EL (cell line): ENCODE results near the gene BHLHE23.

Experiments used
- DNase-seq: peaks from one replicate; pipeline ENCODE4 v3.0.0-alpha.2; 2016

The BHLHE23 gene

DNA sequence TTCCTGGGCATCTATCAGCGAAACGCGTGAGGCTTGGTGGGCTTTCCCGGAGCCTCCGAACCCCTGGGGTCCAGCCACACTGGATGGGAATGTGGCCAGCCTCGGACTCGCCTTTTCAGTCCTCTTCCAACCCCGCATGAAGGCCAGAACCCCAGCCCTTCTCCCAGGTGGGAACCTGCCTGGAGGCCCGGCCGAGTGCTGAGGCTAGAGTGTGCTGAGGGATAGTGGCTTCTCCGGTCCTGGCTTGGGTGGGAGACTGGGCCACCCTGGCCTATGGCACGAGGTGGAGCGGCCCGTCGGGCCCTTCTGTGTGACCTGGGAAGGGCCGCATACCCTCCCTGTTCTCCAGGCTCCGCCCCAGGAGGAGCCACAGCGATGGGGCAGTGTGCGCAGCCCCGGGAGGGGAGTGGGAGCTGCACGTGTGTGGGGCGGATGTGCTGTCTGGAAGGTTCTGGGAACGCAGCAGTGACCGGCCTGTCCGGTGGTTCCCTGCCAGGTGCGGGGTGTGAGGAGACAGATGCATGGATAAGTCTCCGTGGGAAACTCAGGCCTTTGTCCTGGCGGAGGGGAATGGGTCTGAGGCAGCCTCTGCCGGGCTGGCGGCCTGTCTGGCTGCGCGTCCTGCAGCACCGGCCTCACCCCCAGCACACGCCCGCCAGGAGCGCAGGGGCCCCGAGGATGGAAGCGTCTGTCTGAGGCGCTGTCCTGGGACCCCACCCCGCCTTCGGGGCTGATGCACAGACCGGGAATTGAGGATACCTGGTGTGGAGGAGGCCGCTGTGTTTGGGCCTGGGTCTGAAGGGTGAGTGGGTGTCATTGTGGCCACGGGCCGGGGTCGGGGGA is 1.1 kb upstream of the BHLHE23 start:
- no peak for DNase-seq

DNA sequence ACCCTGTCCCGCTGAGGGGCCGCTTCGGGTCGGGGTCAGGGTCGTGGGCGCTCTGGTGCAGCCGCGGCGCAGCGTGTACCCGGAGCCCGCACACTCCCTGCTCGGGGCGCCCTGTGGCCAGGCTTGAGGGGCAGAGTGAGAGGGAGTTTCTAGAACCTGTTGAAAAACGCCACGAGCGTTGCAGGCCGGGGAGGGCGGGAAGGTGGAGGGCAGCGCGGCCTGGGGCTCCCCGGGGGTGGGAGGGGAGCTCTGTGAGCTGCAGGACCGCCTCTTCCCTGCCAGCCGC is 539 bp upstream of the BHLHE23 start:
- no peak for DNase-seq

GRCh38 chr20:63005862-63006539 is 763 bp downstream of the BHLHE23 start:
- no peak for DNase-seq

DNA sequence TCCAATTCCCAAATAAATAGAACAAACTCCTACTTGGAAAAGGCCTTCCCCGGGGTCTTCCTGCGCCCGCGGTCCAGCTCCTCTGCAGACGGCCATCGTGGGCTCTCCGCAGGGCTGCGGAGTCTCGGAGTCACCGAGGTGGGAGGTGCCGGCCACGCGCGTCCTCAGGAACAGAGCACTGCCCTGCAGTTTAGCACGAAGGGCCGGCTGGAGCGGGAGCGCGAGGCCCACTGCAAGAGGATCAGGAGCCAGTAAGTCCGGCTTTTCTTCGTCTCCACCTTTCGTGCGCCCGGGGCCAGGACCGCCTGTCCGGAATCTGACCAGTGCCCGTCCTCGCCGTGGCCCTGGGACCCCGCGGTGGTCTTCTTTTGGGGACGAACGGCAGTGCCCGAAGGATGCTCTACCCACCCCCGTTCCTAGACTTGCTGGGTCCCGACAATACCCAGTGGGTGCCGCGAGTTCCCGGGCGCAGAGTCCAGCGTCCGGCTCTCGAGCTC is 1.4 kb downstream of the BHLHE23 start:
- DNase-seq = no peak

DNA sequence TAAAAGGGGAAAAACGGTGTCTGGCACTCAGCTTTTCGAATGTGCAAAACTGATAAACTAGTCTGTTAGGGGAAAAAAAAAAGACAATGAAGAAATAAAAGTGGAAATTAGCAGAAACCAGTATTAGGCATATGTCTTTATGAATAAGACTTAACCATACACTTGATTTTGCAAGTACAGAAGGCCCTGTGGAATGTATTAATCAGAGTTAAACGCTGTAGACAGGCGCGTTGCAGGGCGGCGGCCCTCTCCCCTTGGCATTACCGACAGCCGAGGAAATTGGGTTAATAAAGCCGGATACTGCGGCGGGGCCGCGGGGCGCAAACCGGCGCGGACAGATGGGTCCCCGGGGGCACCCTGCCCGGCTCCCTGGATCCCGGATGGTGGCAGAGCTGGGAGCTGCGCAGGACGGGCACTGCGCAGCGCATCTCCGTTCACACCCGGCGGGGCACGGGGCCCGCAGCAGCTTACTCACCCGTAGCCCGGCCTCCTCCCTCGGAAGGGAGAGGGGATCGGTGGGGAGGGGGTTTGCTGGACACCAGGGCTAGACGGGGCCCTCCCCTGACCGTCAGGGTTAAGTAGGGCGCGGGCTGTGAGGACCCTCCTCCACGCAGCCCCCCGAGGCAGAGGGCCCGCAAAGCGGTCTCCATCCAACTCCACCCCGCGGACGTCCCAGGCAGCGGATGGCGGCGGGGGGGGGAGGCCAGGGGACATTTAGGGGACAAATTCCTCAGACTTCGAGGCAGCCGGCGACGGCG is 2.0 kb downstream of the BHLHE23 start:
- DNase-seq = no peak

GRCh38 chr20:63003546-63003945 is 3.2 kb downstream of the BHLHE23 start:
- no peak for DNase-seq

DNA sequence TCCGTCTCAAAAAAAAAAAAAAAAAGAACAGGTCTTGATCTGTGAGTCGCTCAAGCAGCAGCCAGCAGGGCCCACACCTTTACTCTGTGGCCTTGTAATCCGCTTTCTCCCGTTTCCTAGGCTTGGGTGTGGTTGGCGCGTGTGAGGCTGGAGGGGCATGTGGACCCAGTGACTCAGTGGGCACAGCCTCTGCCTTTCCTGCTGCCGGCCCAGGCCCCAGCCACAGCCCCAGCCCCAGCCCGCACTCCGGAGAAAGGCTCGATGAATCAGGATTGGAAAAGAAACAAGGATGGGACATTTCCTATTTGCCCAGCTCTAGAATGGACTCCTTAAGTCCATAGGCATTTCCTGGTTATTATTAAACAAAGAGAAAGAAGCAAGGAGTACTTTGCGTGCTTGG is 4.3 kb downstream of the BHLHE23 start:
- no peak for DNase-seq

DNA sequence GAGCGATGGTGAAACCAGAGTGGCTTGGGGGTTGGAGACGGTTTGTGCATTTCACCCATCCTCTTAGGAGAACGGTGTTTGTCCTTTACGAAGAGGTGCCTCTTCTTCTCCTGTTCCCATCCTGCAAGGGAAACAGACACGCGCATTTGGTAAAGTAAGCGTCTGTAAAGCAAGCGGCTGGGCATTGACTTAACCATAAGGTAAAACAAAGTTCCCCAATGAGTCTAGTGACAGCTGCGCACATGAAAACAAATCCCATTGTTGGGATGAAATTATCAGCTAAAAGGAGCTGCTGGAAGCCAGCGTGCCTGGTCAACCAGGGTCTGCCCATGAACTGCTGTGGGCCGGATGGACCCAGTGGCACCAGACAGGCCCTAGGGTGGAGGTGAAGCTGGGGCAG is 5.8 kb downstream of the BHLHE23 start:
- DNase-seq = no peak

DNA sequence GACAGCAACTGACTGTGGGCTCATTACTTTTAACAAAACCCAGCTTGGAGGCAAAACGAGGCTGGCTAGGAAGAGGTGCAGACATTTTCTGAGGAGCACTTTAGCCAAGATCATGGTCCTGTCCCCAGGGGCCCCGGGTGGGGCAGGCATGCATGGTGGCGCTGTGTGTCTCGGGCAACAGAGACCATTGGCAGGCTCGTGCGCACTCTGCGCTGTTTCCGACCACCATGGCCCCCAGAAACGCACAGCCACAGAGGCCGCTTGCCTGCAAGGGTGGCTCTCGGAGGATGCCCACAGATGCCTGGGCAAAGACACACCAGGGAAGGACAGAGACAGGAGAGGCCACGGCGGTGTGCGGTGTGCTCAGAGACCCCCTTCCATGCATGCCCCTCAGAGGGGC is 6.7 kb downstream of the BHLHE23 start:
- no peak for DNase-seq

GRCh38 chr20:62999580-62999979 is 7.2 kb downstream of the BHLHE23 start:
- DNase-seq = no peak

GRCh38 chr20:62998449-62998848 is 8.3 kb downstream of the BHLHE23 start:
- no peak for DNase-seq

- no peak for DNase-seq
Observed at GRCh38 chr20:62997417-62998035, 9.2 kb downstream of the BHLHE23 start.

DNA sequence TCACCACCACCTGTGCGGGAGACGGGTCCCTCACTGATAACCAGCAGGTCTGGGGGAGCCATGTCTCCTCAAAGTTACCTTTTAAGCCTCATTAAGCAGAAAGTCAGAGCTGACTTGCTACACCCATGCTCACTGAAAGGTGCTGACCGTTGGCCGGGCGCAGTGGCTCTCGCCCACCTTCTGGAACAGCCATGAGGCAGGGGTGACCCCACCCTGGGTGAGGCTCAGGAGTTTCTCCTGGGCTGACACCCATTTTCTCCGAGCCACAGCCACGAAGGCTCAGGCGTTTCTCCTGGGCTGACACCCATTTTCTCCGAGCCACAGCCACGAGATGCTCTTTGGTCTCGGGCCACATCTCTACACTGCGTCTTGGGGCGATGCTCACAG is 10.2 kb downstream of the BHLHE23 start:
- no peak for DNase-seq

DNA sequence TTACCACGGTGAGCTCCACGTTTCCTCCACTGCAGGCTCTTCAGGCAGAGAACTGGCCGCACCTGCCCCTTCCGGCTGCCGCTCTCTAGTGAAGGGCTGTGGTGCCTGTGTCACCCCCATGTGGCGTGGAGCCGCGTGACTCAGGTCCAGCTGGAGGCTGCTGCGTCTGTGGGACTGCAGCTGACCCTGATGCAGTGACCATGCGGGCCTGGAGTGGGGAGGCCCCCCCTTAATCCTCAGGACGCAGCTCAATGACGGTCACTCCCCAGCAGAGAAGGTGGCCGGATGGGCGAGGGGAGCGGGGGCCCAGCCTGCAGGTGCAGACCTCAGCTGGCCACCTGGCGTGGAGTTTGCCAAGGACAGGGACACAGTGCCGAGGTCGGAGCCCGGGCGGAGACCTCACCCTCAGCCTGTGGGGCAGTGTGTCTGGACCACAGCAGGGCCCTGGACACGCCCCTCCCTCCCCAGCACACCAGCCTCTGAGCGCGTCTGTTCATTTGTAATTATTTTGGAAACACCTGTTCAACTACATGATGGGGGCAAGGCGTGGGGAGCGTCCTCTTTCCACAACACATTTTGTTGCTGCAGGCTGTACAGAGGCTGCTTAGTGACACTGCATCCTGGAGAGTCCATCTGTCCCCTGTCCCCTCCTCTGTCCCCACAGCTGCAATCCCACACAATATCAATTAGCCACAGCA is 10.7 kb downstream of the BHLHE23 start:
- DNase-seq = no peak

- DNase-seq = no peak
Observed at GRCh38 chr20:62995481-62995880, 11.3 kb downstream of the BHLHE23 start.

- DNase-seq = no peak
Observed at GRCh38 chr20:62994869-62995281, 11.9 kb downstream of the BHLHE23 start.

- DNase-seq = no peak
Observed at GRCh38 chr20:62993856-62994494, 12.8 kb downstream of the BHLHE23 start.

DNA sequence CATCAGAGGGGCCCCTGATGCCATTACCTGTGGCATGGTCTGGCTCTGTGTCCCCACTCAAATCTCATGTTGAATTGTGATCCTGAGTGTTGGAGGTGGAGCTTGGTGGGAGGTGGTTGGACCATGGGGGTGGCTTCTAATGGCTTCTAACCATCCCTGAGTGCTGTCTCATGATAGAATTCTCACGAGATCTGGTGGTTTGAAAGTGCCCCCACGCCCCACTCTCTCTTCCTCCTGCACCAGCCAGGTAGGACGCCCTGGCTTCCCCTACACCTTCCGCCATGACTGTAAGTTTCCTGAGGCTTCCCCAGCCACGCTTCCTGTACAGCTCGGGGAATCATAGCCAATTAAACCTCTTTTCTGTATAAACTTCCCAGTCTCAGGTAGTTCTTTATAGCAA is 14.9 kb downstream of the BHLHE23 start:
- no peak for DNase-seq

DNA sequence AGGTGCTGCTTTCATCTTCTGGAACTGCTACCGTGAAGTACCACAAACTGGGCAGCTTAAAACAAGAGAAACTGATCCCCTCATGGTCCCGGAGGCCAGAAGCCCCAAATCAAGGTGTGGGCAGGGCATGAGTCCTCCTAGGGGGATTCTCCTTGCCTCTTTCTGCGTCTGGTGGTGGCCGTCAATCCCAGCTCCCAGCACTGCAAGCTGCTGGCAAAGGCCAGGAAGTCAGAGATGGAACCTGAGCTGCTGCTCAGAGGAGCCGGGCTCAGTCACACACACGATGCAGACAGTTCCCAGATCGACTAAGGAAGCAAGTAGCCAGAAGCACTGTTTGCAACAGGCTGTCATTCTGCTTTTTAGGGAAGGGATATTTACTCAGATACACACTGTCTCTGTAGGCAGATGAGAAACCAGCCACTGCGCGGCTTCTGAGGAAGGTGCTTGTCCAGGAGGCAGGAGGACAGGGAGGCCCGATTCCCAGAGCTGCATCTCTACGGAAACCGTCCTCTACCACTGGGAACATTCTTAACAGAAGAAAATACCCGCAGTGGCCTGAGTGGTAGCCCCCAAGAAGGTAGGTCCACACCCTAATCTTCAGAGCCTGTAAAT is 15.5 kb downstream of the BHLHE23 start:
- no peak for DNase-seq

GRCh38 chr20:62990306-62990825 is 16.4 kb downstream of the BHLHE23 start:
- DNase-seq = no peak

- no peak for DNase-seq
Observed at GRCh38 chr20:62989201-62989601, 17.6 kb downstream of the BHLHE23 start.

DNA sequence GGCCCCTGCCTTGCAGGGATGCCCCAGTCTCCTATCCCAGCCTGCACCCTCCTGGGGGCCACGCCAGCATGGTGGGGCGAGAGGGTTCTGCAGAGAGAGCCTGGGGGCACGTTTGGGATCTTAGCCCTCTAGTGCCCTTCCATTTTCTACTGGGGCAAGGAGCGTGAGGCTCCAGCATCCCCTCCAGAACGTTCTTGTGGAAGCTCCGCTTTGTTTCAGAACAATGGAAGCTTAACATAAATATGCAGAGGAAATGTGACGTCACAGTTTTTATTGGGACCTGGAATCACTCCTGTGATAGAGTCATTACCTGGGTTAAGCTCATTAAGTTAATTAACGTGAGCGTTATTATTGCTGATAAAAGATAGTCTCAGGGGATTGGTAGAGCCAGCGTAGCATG is 19.6 kb downstream of the BHLHE23 start:
- DNase-seq = no peak
